ENCODE results near the gene CD300C. TPM values are rescaled to one million over a fixed set of nuclear protein-coding genes. Genes with fewer than 3 reads are reported as not detected.

CD300C gene
- total RNA-seq, 4 donors from 2014 or later: 0.15 to 1.5 (median 0.75) TPM

DNA sequence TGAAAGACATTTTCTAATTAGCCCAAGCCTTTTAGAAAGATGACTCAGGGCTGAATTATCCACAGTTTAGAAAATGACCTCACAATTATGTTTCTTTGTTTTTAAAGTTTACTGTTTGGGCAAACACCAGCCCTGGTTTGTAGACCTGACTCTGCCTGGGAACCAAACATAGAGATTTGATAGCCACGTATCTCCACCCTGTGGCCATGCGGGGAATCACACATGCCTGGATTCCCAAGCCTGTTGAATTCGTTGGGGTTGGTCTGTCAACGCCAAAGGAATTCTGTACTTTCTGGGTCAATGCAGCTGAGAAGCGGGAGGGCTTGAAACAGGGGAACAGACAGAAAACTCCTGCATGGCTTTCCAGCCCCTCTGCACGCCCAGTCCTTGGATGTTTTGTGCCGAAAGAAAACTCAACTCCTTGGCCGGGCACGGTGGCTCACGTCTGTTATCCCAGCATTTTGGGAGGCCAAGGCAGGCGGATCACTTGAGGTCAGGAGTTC, 52.5 kb downstream of the CD300C start:
- TF ChIP-seq, protein P1, sequence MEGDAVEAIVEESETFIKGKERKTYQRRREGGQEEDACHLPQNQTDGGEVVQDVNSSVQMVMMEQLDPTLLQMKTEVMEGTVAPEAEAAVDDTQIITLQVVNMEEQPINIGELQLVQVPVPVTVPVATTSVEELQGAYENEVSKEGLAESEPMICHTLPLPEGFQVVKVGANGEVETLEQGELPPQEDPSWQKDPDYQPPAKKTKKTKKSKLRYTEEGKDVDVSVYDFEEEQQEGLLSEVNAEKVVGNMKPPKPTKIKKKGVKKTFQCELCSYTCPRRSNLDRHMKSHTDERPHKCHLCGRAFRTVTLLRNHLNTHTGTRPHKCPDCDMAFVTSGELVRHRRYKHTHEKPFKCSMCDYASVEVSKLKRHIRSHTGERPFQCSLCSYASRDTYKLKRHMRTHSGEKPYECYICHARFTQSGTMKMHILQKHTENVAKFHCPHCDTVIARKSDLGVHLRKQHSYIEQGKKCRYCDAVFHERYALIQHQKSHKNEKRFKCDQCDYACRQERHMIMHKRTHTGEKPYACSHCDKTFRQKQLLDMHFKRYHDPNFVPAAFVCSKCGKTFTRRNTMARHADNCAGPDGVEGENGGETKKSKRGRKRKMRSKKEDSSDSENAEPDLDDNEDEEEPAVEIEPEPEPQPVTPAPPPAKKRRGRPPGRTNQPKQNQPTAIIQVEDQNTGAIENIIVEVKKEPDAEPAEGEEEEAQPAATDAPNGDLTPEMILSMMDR (IDR thresholded peaks at IDR 0.05): peak in 2 of 3 donors; percentile 15 to 53
- no peak for TF ChIP-seq POLR2A (IDR thresholded peaks at IDR 0.05)
- no peak overlapping the region for H3K4me3 ChIP-seq (ENCODE audit: low read depth, poor library complexity, severe bottlenecking)
- peak; percentile 48 to 89 for DNase-seq (ENCODE audit: low spot score in 2 of 2)
- intact Hi-C loops (cut with DNase I; ENCODE audit: low total_unique reads): no loop called here
- WGBS, 2 donors: 37 to 43% methylated on average over 10 to 11 of the region's 11 CpGs

DNA sequence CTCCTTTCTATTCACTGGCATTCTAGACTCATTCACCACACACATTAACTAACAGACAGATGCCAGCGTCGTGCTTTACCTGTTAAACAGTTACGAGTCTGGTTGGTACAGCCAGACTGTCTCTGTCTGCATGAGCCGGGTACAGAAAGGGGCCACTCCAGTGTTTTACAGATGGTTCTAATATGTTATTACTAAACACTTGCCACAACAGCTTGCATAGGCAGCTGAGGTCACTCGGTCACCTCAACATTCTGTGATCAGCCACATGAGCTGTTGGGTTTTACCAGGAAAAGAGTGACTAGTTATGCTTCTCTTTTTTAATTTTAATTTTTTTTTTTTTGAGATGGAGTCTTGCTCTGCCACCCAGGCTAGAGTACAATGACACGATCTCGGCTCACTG, 54.3 kb downstream of the CD300C start:
- peak in 1 of 2 donors; percentile 60 for DNase-seq (ENCODE audit: low spot score in 2 of 2)
- H3K4me3 ChIP-seq (ENCODE audit: low read depth, poor library complexity, severe bottlenecking): no peak overlapping the region
- intact Hi-C loops (cut with DNase I; ENCODE audit: low total_unique reads): no loop called here
- 77 to 84% methylated on average over 7 of the region's 7 CpGs for WGBS, 2 donors
- TF ChIP-seq POLR2A (IDR thresholded peaks at IDR 0.05): no peak
- TF ChIP-seq, protein P1 (IDR thresholded peaks at IDR 0.05): no peak

Other genes with a start within 250 kb of the CD300C start
- under 1 TPM in 3 of 4 donors, not detected in 1; 0.65 to 0.91 (median 0.68) TPM for gene KIF19, start 219.9 kb downstream of the CD300C start, total RNA-seq
- gene BTBD17, start 184.2 kb downstream of the CD300C start, total RNA-seq: under 1 TPM in 1 of 4 donors, not detected in 3; 0.22 TPM
- not detected for gene GPR142, start 178.6 kb downstream of the CD300C start, total RNA-seq
- gene GPRC5C, start 114.0 kb downstream of the CD300C start, total RNA-seq: 100 to 1,000 TPM in 2 of 4 donors, 10 to 100 TPM in 2; 80.3 to 147 (median 99.1) TPM
- 10 to 100 TPM in 2 of 4 donors, 1 to 10 TPM in 2; 5.5 to 13.0 (median 8.7) TPM for gene CD300A, start 79.5 kb downstream of the CD300C start, total RNA-seq
- gene CD300LB, start 14.6 kb downstream of the CD300C start, total RNA-seq: 1 to 10 TPM in 1 of 4 donors, under 1 TPM in 2, not detected in 1; 0.12 to 1.3 (median 0.55) TPM
- not detected for gene CD300H, start 21.4 kb upstream of the CD300C start, total RNA-seq
- not detected for gene CD300LD, start 46.2 kb upstream of the CD300C start, total RNA-seq
- under 1 TPM in 2 of 4 donors, not detected in 2; 0.37 to 0.45 TPM for gene CD300E, start 77.6 kb upstream of the CD300C start, total RNA-seq
- gene CD300LF, start 166.8 kb upstream of the CD300C start, total RNA-seq: under 1 TPM in 2 of 4 donors, not detected in 2; 0.13 to 0.27 TPM
- gene RAB37, start 191.1 kb upstream of the CD300C start, total RNA-seq: 1 to 10 TPM in 1 of 4 donors, under 1 TPM in 1, not detected in 2; 0.57 to 1.7 TPM
- 10 to 100 TPM; 47.6 to 67.7 (median 58.6) TPM for gene NHERF1, start 202.5 kb upstream of the CD300C start, total RNA-seq
- 10 to 100 TPM; 14.3 to 26.6 (median 18.1) TPM for gene NAT9, start 230.2 kb upstream of the CD300C start, total RNA-seq